HCT116 (cell line): ENCODE measurements around the gene ABCC5. TPM values are rescaled to one million over a fixed set of nuclear protein-coding genes. Genes with fewer than 3 reads are reported as not detected.

Experiments
- ATAC-seq: fragments of 200-7000 bp; cut with Tn5 transposase; 2 replicates; pipeline ENCODE4 v1.9.1; 2020; ENCODE audit warnings: mild to moderate bottlenecking, moderate library complexity
- BruUV-seq: library from RNA; stranded (reverse); fragments of 400-500 nt; replicated peaks from 2 replicates; lab custom pipeline; 2021; lab: Mats Ljungman, UMichigan
- CTCF ChIA-PET: fragments of 300-600 bp; sonication (Branson Sonifier 250); formaldehyde crosslinking; loops from one replicate; lab custom pipeline; 2021; ENCODE audit warnings: antibody characterized with exemption; lab: Charles Lee
- POLR2A ChIA-PET: fragments of 300-600, 350-600 bp; sonication (Branson Sonifier 250); formaldehyde crosslinking; loops from one replicate; lab custom pipeline; 2021; ENCODE audit warnings: antibody characterized with exemption; lab: Charles Lee
- RAD21 ChIA-PET, 2 experiments: fragments of 300-600 bp; sonication (Branson Sonifier 250); formaldehyde crosslinking; loops; one replicate each; lab custom pipeline; 2023; ENCODE audit warnings: low total read pairs in 2 of 2; ENCODE audit not compliant: uncharacterized antibody in 2 of 2, unreplicated experiment in 2 of 2, low non-redundant PET in 1 of 2; lab: Charles Lee
- DNase-seq: peaks from one replicate; pipeline ENCODE4 v3.0.0-alpha.2; 2010; ENCODE audit warnings: low read depth, low spot score
- H2AFZ ChIP-seq: fragments of 200-600 bp; shearing (Covaris generic), sonication (generic); 2 replicates; pipeline ENCODE4 v1.6.1; 2017; ENCODE audit warnings: low read depth, mixed run types, mixed read lengths, antibody characterized with exemption, low read length; ENCODE audit not compliant: poor library complexity, severe bottlenecking
- H3K27ac ChIP-seq: 2 replicates; pipeline ENCODE4 v1.5.1; 2012; ENCODE audit warnings: low read depth, low read length
- H3K27me3 ChIP-seq: fragments of 200-600 bp; sonication (generic); 2 replicates; pipeline ENCODE4 v1.6.1; 2016; ENCODE audit warnings: mixed run types, low read length, mixed read lengths; ENCODE audit not compliant: insufficient read depth
- H3K36me3 ChIP-seq, 2 experiments: fragments of 200-500 bp in 1 of 2; fragments of 200-600 bp in 1 of 2; sonication (Bioruptor generic) in 1 of 2; sonication (generic) in 1 of 2; 2 replicates each; pipeline versions ENCODE4 v1.5.1 to v1.6.1; 2014 to 2016; ENCODE audit warnings: low read length in 2 of 2, inconsistent platforms in 1 of 2, mixed read lengths in 1 of 2, mixed run types in 1 of 2; ENCODE audit not compliant: insufficient read depth in 2 of 2, control insufficient read depth in 1 of 2
- H3K4me1 ChIP-seq, 2 experiments: fragments of 200-600 bp in 1 of 2; sonication (generic) in 1 of 2; 2 replicates each; pipeline versions ENCODE4 v1.5.1 to v1.6.1; 2012 to 2017; ENCODE audit warnings: low read length in 2 of 2, inconsistent platforms in 1 of 2, mild to moderate bottlenecking in 1 of 2, mixed read lengths in 1 of 2, mixed run types in 1 of 2, moderate library complexity in 1 of 2; ENCODE audit not compliant: insufficient read depth in 2 of 2, control insufficient read depth in 1 of 2
- H3K4me2 ChIP-seq: fragments of 200-600 bp; sonication (generic); 2 replicates; pipeline ENCODE4 v1.6.1; 2017; ENCODE audit warnings: mixed run types, low read length, mixed read lengths
- H3K4me3 ChIP-seq, 2 experiments: fragments of 200-600 bp in 1 of 2; sonication (generic) in 1 of 2; replicated peaks in 1 of 2; 2 replicates each; pipeline ENCODE4 v1.5.1; 2011 to 2016; ENCODE audit warnings: low read length in 2 of 2, control low read depth in 1 of 2, low read depth in 1 of 2, mild to moderate bottlenecking in 1 of 2, mixed read lengths in 1 of 2, mixed run types in 1 of 2
- H3K79me2 ChIP-seq: fragments of 200-600 bp; sonication (generic); 2 replicates; pipeline ENCODE4 v1.6.1; 2017; ENCODE audit warnings: mild to moderate bottlenecking, mixed run types, low read length, moderate library complexity, mixed read lengths; ENCODE audit not compliant: insufficient read depth
- H3K9ac ChIP-seq: fragments of 200-600 bp; sonication (generic); 2 replicates; pipeline ENCODE4 v1.6.1; 2016; ENCODE audit warnings: low read length, mixed read lengths
- H3K9me2 ChIP-seq: fragments of 200-600 bp; sonication (generic), shearing (Covaris generic); 2 replicates; pipeline ENCODE4 v1.6.1; 2017; ENCODE audit warnings: mixed run types, mild to moderate bottlenecking, moderate library complexity; ENCODE audit not compliant: insufficient read depth
- H3K9me3 ChIP-seq, 2 experiments: fragments of 200-500 bp in 1 of 2; fragments of 200-600 bp in 1 of 2; sonication (Bioruptor generic) in 1 of 2; sonication (generic) in 1 of 2; 2 replicates each; pipeline ENCODE4 v1.6.1; 2014 to 2017; ENCODE audit warnings: low read length in 2 of 2, mixed read lengths in 2 of 2, inconsistent platforms in 1 of 2, low read depth in 1 of 2, mild to moderate bottlenecking in 1 of 2, mixed run types in 1 of 2, moderate library complexity in 1 of 2; ENCODE audit not compliant: control insufficient read depth in 1 of 2, insufficient read depth in 1 of 2
- H4K20me1 ChIP-seq: fragments of 200-600 bp; sonication (generic), shearing (Covaris generic); 2 replicates; pipeline ENCODE4 v1.6.1; 2017; ENCODE audit warnings: mixed run types, mild to moderate bottlenecking, moderate library complexity; ENCODE audit not compliant: insufficient read depth
- CBX3 ChIP-seq: IDR thresholded peaks from 2 replicates; pipeline ENCODE4 v1.6.1; 2012; ENCODE audit warnings: low read depth
- CEBPB ChIP-seq: IDR thresholded peaks from 2 replicates; pipeline ENCODE4 v1.6.1; 2012; ENCODE audit warnings: low read depth
- EGR1 ChIP-seq: IDR thresholded peaks from 2 replicates; pipeline ENCODE4 v1.6.1; 2012; ENCODE audit warnings: low read depth
- EZH2 ChIP-seq: fragments of 200-600 bp; sonication (generic); IDR thresholded peaks from 2 replicates; pipeline ENCODE4 v1.6.1; 2017; ENCODE audit warnings: antibody characterized with exemption, mixed run types
- FOSL1 ChIP-seq: IDR thresholded peaks from 2 replicates; pipeline ENCODE4 v1.6.1; 2012; ENCODE audit warnings: low read depth
- JUND ChIP-seq: IDR thresholded peaks from 2 replicates; pipeline ENCODE4 v1.6.1; 2012
- RAD21 ChIP-seq: IDR thresholded peaks from 2 replicates; pipeline ENCODE4 v1.6.1; 2012; ENCODE audit warnings: low read depth, mild to moderate bottlenecking
- SP1 ChIP-seq: IDR thresholded peaks from 2 replicates; pipeline ENCODE4 v1.6.1; 2012; ENCODE audit warnings: low read depth
- SRF ChIP-seq: IDR thresholded peaks from 2 replicates; pipeline ENCODE4 v1.6.1; 2012; ENCODE audit warnings: low read depth
- TCF7L2 ChIP-seq: IDR thresholded peaks from 2 replicates; pipeline ENCODE4 v1.7.0; 2011; ENCODE audit warnings: borderline replicate concordance, inconsistent platforms; ENCODE audit not compliant: insufficient read depth, insufficient read length; ENCODE audit errors: extremely low read depth
- ZFX ChIP-seq: fragments of 450-650 bp; IDR thresholded peaks from 2 replicates; pipeline ENCODE4 v1.6.1; 2017
- ZNF274 ChIP-seq: fragments of 200-500 bp; sonication (Bioruptor generic); IDR thresholded peaks from 2 replicates; pipeline ENCODE4 v1.6.1; 2014; ENCODE audit warnings: mild to moderate bottlenecking, low read depth, low read length, inconsistent platforms
- intact Hi-C: fragments of 100-400 bp; cut with micrococcal nuclease; formaldehyde crosslinking; loops from 2 replicates; pipeline ENCODE4 v1.10.0; 2022
- total RNA-seq: library from RNA; stranded (reverse); gene quantifications from one replicate; pipeline ENCODE4 v1.2.1, GENCODE V29; 2021; ENCODE audit not compliant: unreplicated experiment
- TF ChIP-seq, protein P1 (sequence below): IDR thresholded peaks from 2 replicates; pipeline ENCODE4 v1.6.1; 2012

Gene ABCC5
- total RNA-seq, 1 experiment from 2014 or later = 16.9 TPM

DNA sequence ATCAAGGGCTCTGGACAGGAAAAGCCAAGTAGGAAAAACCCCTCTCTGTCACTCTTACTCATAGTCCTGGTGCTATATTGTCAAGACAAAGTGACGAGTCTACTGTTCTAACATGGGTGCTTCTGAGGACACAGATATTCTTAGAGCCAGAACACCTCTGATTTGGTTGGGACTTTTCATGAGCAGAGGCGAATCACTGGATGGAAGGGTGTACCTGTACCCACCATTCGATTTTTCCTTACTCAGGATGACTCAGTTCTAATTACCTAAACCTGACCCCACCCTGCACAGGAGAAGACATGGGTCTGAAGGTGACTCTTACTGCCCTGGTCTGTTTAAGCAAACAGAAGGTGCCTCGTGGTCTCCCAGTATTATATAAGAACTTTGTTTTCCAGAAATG lies 58.5 kb downstream of the ABCC5 start:
- H3K27me3 ChIP-seq = no peaks in the 10 kb centered on the region
- H3K9me3 ChIP-seq = no peaks in the 10 kb centered on the region
- H3K4me3 ChIP-seq = no peak overlapping the region
- H3K9ac ChIP-seq = no peak overlapping the region
- no peaks in the 10 kb centered on the region for H3K9me2 ChIP-seq
- no peaks in the 10 kb centered on the region for H4K20me1 ChIP-seq
- DNase-seq (peak; percentile 19), ATAC-seq (peak; percentile 77)
- H3K79me2 ChIP-seq = no peaks in the 10 kb centered on the region
- ChIA-PET CTCF (no interaction called here), POLR2A (no interaction called here), RAD21 (no interaction called here)
- H3K4me2 ChIP-seq = peak overlapping the region; percentile 55
- intact Hi-C loops = no loop called here
- no peak for TF ChIP-seq TCF7L2
- TF ChIP-seq JUND = peak; percentile 67
- TF ChIP-seq CBX3 = 0 out of 2 replicates have a peak, but pooled peaks have one; percentile 26
- peak; percentile 27; the same call in 1 of the 2 replicates for TF ChIP-seq CEBPB
- TF ChIP-seq, protein P1, sequence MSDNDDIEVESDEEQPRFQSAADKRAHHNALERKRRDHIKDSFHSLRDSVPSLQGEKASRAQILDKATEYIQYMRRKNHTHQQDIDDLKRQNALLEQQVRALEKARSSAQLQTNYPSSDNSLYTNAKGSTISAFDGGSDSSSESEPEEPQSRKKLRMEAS = peak; percentile 28; the same call in 1 of the 2 replicates
- TF ChIP-seq EGR1 = no peak
- peak; percentile 70 for TF ChIP-seq FOSL1
- H3K36me3 ChIP-seq = peaks cover 2 to 12% of the 10 kb centered on the region in 2 experiments; a peak in 2 of 4 replicates
- no peak overlapping the region for H3K27ac ChIP-seq
- no peak overlapping the region for H2AFZ ChIP-seq
- peaks cover 0 to 14% of the 10 kb centered on the region in 2 experiments; a peak in 2 of 4 replicates for H3K4me1 ChIP-seq
- no TSS peak for BruUV-seq

DNA sequence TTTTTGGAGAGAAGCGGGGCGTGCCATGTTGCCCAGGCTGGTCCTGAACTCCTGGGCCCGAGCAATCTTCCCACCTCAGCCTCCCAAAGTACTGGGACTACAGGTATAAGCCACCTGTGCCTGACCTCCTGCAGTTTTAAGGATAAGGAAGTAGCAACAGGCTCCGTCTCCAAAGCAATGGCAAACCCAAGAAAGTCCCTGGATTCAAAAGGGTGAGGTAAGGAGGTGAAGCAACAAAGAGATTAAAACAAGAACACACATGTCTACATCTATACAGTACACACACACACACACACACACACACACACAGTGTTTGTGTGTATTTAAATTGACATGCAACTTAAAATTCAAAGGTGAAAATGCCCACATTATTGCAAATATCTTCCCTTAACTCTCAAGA lies 58.9 kb downstream of the ABCC5 start:
- TF ChIP-seq EZH2 (no peak), ZNF274 (no peak), RAD21 (no peak), SRF (no peak), EGR1 (no peak), SP1 (no peak), ZFX (no peak)
- TF ChIP-seq, protein P1 = no peak
- ATAC-seq (peak; percentile 14; the same call in 1 of the 2 replicates), DNase-seq (no peak)
- H3K4me1 ChIP-seq = peaks cover 0 to 14% of the 10 kb centered on the region in 2 experiments; a peak in 2 of 4 replicates
- RAD21 ChIA-PET = interaction anchor here in 1 of 2 experiments (0.7 kb wide), 1 partner anchor 85 kb away, joined by 3 read pairs; no protein-coding TSS in a partner anchor
- H3K9ac ChIP-seq = no peak overlapping the region
- H3K4me3 ChIP-seq = no peak overlapping the region
- POLR2A ChIA-PET = no interaction called here
- BruUV-seq = no TSS peak
- intact Hi-C loops = no loop called here
- no peaks in the 10 kb centered on the region for H4K20me1 ChIP-seq
- peaks cover 2 to 12% of the 10 kb centered on the region in 2 experiments; a peak in 2 of 4 replicates for H3K36me3 ChIP-seq
- no peaks in the 10 kb centered on the region for H3K27me3 ChIP-seq
- H3K9me3 ChIP-seq = no peaks in the 10 kb centered on the region
- peak overlapping the region; percentile 55 for H3K4me2 ChIP-seq
- CTCF ChIA-PET = no interaction called here
- no peak overlapping the region for H3K27ac ChIP-seq
- no peak overlapping the region for H2AFZ ChIP-seq
- H3K79me2 ChIP-seq = no peaks in the 10 kb centered on the region
- H3K9me2 ChIP-seq = no peaks in the 10 kb centered on the region
